K562 (cell line): ENCODE data around the gene ACKR2. TPM values are rescaled to one million over a fixed set of nuclear protein-coding genes. Genes with fewer than 3 reads are reported as not detected.

ENCODE experiments used
- FOXK2 ChIP-seq, 2 experiments: fragments of 450-650 bp; IDR thresholded peaks in 1 of 2; conservative IDR thresholded peaks in 1 of 2; 2 replicates each; pipeline ENCODE4 v1.6.1; 2016; ENCODE audit warnings: low read depth in 2 of 2, mild to moderate bottlenecking in 1 of 2
- HMGXB4 ChIP-seq: sonication (generic); formaldehyde crosslinking; IDR thresholded peaks from 2 replicates; pipeline ENCODE4 v1.8.1; 2023; ENCODE audit warnings: mild to moderate bottlenecking, missing genetic modification reagents
- NELFE ChIP-seq: IDR thresholded peaks from 2 replicates; pipeline ENCODE4 v1.6.1; 2011; ENCODE audit warnings: mild to moderate bottlenecking; ENCODE audit not compliant: insufficient read depth, insufficient read length
- POLR2A ChIP-seq: fragments of 450-650 bp; conservative IDR thresholded peaks from 2 replicates; pipeline ENCODE4 v1.6.1; 2016
- SMC3 ChIP-seq: conservative IDR thresholded peaks from 2 replicates; pipeline ENCODE4 v1.6.1; 2011; ENCODE audit warnings: low read depth, low read length, improper control_type of control experiment; ENCODE audit not compliant: insufficient read depth
- SREBF1 ChIP-seq: fragments of 150-350 bp; IDR thresholded peaks from 2 replicates; pipeline ENCODE4 v1.6.1; 2014; ENCODE audit warnings: antibody characterized with exemption, low read depth, low read length, borderline replicate concordance
- polyA plus RNA-seq, 8 experiments: library from polyadenylated mRNA; depleted of rRNA in 4 of 8; stranded (reverse) in 5 of 8; unstranded in 3 of 8; fragments of >200 nt; fragmentation: Nextera tagmentation in 2 of 8; fragmentation: Illumina TruSeq in 1 of 8; extraction: Ambion mirVana in 2 of 8; extraction: Trizol in 1 of 8; gene quantifications; 2 replicates each; pipeline versions ENCODE4 v1.2.1 to v1.2.3, GENCODE V29; 2011 to 2014; ENCODE audit warnings: inconsistent platforms in 1 of 8, missing spikeins in 1 of 8
- total RNA-seq, 7 experiments: library from RNA; depleted of rRNA in 6 of 7; stranded (reverse); fragments of >200 nt in 6 of 7; fragmentation: Illumina TruSeq in 2 of 7; extraction: Trizol in 2 of 7; gene quantifications; 2 replicates each; pipeline versions ENCODE4 v1.2.1 to v1.2.3, GENCODE V29; 2011 to 2021; ENCODE audit warnings: low replicate concordance in 1 of 7
- TF ChIP-seq, protein P1 (sequence below), 2 experiments: fragments of 450-650 bp; formaldehyde crosslinking in 1 of 2; IDR thresholded peaks; 2 replicates each; pipeline versions ENCODE4 v1.4.0 to v1.6.1; 2014 to 2020; ENCODE audit warnings: mild to moderate bottlenecking in 2 of 2, borderline replicate concordance in 1 of 2, low read depth in 1 of 2
- TF ChIP-seq, protein P2 (sequence below): fragments of 250-450 bp; sonication (Bioruptor Pico); IDR thresholded peaks from 2 replicates; pipeline ENCODE4 v1.4.0; 2020

ACKR2 gene
- total and polyA plus RNA-seq, 9 of the 15 experiments (the other 6 are each of a cell fraction or from before 2014, with no cell fraction given), result 0.03 to 0.69 (median 0.25) TPM; not detected in 1

- TF ChIP-seq, protein P1, sequence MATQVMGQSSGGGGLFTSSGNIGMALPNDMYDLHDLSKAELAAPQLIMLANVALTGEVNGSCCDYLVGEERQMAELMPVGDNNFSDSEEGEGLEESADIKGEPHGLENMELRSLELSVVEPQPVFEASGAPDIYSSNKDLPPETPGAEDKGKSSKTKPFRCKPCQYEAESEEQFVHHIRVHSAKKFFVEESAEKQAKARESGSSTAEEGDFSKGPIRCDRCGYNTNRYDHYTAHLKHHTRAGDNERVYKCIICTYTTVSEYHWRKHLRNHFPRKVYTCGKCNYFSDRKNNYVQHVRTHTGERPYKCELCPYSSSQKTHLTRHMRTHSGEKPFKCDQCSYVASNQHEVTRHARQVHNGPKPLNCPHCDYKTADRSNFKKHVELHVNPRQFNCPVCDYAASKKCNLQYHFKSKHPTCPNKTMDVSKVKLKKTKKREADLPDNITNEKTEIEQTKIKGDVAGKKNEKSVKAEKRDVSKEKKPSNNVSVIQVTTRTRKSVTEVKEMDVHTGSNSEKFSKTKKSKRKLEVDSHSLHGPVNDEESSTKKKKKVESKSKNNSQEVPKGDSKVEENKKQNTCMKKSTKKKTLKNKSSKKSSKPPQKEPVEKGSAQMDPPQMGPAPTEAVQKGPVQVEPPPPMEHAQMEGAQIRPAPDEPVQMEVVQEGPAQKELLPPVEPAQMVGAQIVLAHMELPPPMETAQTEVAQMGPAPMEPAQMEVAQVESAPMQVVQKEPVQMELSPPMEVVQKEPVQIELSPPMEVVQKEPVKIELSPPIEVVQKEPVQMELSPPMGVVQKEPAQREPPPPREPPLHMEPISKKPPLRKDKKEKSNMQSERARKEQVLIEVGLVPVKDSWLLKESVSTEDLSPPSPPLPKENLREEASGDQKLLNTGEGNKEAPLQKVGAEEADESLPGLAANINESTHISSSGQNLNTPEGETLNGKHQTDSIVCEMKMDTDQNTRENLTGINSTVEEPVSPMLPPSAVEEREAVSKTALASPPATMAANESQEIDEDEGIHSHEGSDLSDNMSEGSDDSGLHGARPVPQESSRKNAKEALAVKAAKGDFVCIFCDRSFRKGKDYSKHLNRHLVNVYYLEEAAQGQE (IDR thresholded peaks at IDR 0.05; ENCODE audit: borderline replicate concordance), result peak; percentile 50; the same call in 1 of the 2 replicates
- TF ChIP-seq, protein P1 (CRISPR knock-in tag; IDR thresholded peaks at IDR 0.05; ENCODE audit: low read depth), result no peak
- no peak for TF ChIP-seq HMGXB4 (CRISPR knock-in tag)
- no peak for TF ChIP-seq SREBF1
- TF ChIP-seq FOXK2 (conservative IDR thresholded peaks at IDR 0.05 in 1 of 2, IDR thresholded peaks at IDR 0.05 in 1 of 2; ENCODE audit: low read depth in 2 of 2), result peak; percentile 27 to 71; a peak in 3 of 4 replicates
- TF ChIP-seq POLR2A, result no peak
- TF ChIP-seq SMC3, result no peak
- no peak for TF ChIP-seq NELFE
- TF ChIP-seq, protein P2, sequence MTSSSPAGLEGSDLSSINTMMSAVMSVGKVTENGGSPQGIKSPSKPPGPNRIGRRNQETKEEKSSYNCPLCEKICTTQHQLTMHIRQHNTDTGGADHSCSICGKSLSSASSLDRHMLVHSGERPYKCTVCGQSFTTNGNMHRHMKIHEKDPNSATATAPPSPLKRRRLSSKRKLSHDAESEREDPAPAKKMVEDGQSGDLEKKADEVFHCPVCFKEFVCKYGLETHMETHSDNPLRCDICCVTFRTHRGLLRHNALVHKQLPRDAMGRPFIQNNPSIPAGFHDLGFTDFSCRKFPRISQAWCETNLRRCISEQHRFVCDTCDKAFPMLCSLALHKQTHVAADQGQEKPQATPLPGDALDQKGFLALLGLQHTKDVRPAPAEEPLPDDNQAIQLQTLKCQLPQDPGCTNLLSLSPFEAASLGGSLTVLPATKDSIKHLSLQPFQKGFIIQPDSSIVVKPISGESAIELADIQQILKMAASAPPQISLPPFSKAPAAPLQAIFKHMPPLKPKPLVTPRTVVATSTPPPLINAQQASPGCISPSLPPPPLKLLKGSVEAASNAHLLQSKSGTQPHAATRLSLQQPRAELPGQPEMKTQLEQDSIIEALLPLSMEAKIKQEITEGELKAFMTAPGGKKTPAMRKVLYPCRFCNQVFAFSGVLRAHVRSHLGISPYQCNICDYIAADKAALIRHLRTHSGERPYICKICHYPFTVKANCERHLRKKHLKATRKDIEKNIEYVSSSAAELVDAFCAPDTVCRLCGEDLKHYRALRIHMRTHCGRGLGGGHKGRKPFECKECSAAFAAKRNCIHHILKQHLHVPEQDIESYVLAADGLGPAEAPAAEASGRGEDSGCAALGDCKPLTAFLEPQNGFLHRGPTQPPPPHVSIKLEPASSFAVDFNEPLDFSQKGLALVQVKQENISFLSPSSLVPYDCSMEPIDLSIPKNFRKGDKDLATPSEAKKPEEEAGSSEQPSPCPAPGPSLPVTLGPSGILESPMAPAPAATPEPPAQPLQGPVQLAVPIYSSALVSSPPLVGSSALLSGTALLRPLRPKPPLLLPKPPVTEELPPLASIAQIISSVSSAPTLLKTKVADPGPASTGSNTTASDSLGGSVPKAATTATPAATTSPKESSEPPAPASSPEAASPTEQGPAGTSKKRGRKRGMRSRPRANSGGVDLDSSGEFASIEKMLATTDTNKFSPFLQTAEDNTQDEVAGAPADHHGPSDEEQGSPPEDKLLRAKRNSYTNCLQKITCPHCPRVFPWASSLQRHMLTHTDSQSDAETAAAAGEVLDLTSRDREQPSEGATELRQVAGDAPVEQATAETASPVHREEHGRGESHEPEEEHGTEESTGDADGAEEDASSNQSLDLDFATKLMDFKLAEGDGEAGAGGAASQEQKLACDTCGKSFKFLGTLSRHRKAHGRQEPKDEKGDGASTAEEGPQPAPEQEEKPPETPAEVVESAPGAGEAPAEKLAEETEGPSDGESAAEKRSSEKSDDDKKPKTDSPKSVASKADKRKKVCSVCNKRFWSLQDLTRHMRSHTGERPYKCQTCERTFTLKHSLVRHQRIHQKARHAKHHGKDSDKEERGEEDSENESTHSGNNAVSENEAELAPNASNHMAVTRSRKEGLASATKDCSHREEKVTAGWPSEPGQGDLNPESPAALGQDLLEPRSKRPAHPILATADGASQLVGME (CRISPR knock-in tag), result 0 out of 2 replicates have a peak, but pooled peaks have one; percentile 59
These were observed 27.2 kb downstream of the ACKR2 start (continued) for GRCh38 chr3:42836150-42837123.
